ENCODE results near the gene SECTM1.

Gene SECTM1

DNA sequence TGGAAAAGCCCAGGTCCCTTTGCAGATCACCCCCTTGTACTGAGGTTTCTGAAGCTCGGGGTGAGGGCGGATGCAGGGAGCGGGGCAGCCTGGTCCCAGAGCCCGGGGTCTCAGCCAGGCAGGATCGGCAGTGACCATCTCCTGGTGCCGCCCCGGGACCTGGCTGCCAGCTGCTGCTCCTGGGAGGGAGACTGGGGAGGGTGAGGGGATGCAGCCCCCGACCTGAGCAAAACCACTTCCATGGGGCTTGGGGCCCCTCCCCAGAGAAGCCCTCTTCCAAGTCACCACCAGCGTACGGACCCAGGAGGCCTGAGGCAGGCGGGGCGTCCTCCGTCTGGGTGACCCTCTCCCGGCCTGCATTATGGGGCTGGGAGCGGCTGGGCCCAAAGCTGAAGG lies 31.0 kb downstream of the SECTM1 start:
- H3K27me3 ChIP-seq (ENCODE audit: control insufficient read depth, insufficient read depth, low read length) = no peaks in the 10 kb centered on the region
- no peak overlapping the region for H3K4me2 ChIP-seq (ENCODE audit: low read length)
- H3K4me3 ChIP-seq (ENCODE audit: low read length) = no peak overlapping the region
- H3K4me1 ChIP-seq (ENCODE audit: control insufficient read depth, insufficient read depth, low read length) = peaks cover 28% of the 10 kb centered on the region
- no peaks in the 10 kb centered on the region for H3K9me3 ChIP-seq (replicated peaks; ENCODE audit: low read length)
- H3K36me3 ChIP-seq (ENCODE audit: insufficient read depth, low read length) = no peaks in the 10 kb centered on the region
- H3K9ac ChIP-seq (ENCODE audit: low read depth, low read length) = no peak overlapping the region

DNA sequence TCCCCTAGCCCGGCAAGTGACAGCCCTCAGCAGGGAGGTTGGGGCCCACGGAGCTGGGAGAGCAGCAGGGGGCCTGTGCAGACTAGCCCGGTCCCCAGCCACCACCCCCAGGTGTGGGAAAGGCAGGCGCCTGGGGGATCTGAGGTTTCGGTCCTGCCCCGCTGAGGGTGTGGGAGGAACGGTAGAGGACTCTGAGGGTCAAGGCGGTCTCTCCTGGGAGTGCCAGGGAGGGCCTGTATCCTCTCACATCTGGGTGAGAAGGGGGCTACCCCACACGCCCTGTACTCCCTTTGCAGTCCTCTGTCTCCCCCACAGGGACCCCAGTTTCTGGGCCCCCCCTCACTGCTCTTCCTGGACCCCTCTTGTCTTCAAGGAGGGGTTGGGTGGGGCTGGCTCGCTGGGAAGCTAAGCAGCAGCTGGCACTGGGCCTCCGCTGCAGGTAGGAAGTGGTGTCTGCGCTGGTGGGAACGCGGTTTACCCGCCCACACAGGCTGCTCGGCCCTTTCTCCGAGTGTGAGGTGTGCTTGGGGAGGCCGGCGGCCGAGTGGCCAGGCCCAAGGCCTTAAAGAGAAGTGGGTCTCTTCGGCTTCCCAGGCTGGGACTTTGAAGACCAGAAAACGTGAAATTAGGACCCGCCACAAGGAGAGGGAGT lies 31.5 kb downstream of the SECTM1 start:
- peaks cover 32% of the 10 kb centered on the region for H3K4me1 ChIP-seq (ENCODE audit: control insufficient read depth, insufficient read depth, low read length)
- H3K9me3 ChIP-seq (replicated peaks; ENCODE audit: low read length) = no peaks in the 10 kb centered on the region
- no peaks in the 10 kb centered on the region for H3K36me3 ChIP-seq (ENCODE audit: insufficient read depth, low read length)
- no peak overlapping the region for H3K4me2 ChIP-seq (ENCODE audit: low read length)
- H3K27me3 ChIP-seq (ENCODE audit: control insufficient read depth, insufficient read depth, low read length) = no peaks in the 10 kb centered on the region
- H3K4me3 ChIP-seq (ENCODE audit: low read length) = no peak overlapping the region
- H3K9ac ChIP-seq (ENCODE audit: low read depth, low read length) = no peak overlapping the region

GRCh38 chr17:82301300-82301915 lies 32.2 kb downstream of the SECTM1 start:
- Histone ChIP-seq H3K4me1 (ENCODE audit: control insufficient read depth, insufficient read depth, low read length) (peaks cover 38% of the 10 kb centered on the region), H3K27me3 (ENCODE audit: control insufficient read depth, insufficient read depth, low read length) (no peaks in the 10 kb centered on the region), H3K9ac (ENCODE audit: low read depth, low read length) (peak overlapping the region; percentile 35), H3K9me3 (replicated peaks; ENCODE audit: low read length) (no peaks in the 10 kb centered on the region), H3K36me3 (ENCODE audit: insufficient read depth, low read length) (no peaks in the 10 kb centered on the region), H3K4me3 (ENCODE audit: low read length) (no peak overlapping the region), H3K4me2 (ENCODE audit: low read length) (no peak overlapping the region)

DNA sequence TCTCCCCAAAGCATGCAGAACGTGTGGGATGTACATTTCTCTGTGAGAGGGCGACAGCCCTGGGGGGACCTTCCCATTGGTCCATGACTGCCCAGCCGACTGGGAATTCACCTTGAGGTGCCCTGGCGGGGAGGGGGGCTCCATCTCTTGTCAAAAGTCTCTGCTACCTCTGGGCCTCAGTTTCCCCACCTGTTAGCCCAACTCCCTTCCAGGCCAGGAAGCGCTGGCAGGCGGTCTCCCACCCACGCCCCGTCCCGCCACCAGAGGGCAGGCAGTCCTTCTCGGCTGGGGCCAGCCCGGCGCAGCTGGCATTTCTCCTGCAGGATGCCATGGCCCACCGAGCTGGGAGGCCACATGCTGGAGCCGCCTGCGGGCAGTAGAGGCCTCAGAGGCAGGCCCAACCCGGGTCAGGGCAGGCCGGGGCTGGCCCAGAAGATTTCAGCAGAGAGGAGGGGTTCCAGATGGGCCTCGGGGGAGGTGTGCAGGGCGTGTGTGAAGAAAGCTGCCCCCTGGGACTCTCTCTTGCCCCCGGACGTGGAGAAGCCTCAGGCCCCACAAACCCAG lies 32.8 kb downstream of the SECTM1 start:
- H3K36me3 ChIP-seq (ENCODE audit: insufficient read depth, low read length) = no peaks in the 10 kb centered on the region
- H3K4me3 ChIP-seq (ENCODE audit: low read length) = no peak overlapping the region
- peak overlapping the region; percentile 35 for H3K9ac ChIP-seq (ENCODE audit: low read depth, low read length)
- no peak overlapping the region for H3K4me2 ChIP-seq (ENCODE audit: low read length)
- H3K27me3 ChIP-seq (ENCODE audit: control insufficient read depth, insufficient read depth, low read length) = no peaks in the 10 kb centered on the region
- H3K4me1 ChIP-seq (ENCODE audit: control insufficient read depth, insufficient read depth, low read length) = peaks cover 42% of the 10 kb centered on the region
- no peaks in the 10 kb centered on the region for H3K9me3 ChIP-seq (replicated peaks; ENCODE audit: low read length)

GRCh38 chr17:82300228-82300627 lies 33.3 kb downstream of the SECTM1 start:
- Histone ChIP-seq H3K9ac (ENCODE audit: low read depth, low read length) (no peak overlapping the region), H3K4me1 (ENCODE audit: control insufficient read depth, insufficient read depth, low read length) (peaks cover 42% of the 10 kb centered on the region), H3K9me3 (replicated peaks; ENCODE audit: low read length) (no peaks in the 10 kb centered on the region), H3K36me3 (ENCODE audit: insufficient read depth, low read length) (no peaks in the 10 kb centered on the region), H3K27me3 (ENCODE audit: control insufficient read depth, insufficient read depth, low read length) (no peaks in the 10 kb centered on the region), H3K4me2 (ENCODE audit: low read length) (no peak overlapping the region), H3K4me3 (ENCODE audit: low read length) (no peak overlapping the region)

DNA sequence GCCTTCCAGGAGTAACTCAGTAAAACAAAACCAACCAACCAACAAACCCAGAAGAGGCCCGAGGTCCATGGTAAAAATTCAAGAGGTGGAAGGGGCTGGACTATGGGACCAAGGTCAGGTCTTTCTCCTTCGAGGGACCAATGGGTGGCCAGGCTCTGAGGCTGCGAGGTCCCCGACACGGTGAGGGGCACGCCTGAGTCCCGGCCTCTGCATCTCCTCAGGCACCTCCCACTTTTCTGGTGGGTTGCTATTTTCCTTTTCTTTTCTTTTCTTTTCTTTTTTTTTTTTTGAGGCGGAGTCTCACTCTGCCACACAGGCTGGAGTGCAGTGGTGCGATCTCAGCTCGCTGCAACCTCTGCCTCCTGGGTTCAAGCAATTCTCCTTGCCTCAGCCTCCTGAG lies 34.1 kb downstream of the SECTM1 start:
- Histone ChIP-seq H3K27me3 (ENCODE audit: control insufficient read depth, insufficient read depth, low read length) (no peaks in the 10 kb centered on the region), H3K9me3 (replicated peaks; ENCODE audit: low read length) (no peaks in the 10 kb centered on the region), H3K36me3 (ENCODE audit: insufficient read depth, low read length) (no peaks in the 10 kb centered on the region), H3K4me1 (ENCODE audit: control insufficient read depth, insufficient read depth, low read length) (peaks cover 46% of the 10 kb centered on the region), H3K4me3 (ENCODE audit: low read length) (no peak overlapping the region), H3K4me2 (ENCODE audit: low read length) (no peak overlapping the region), H3K9ac (ENCODE audit: low read depth, low read length) (peak overlapping the region; percentile 82)

DNA sequence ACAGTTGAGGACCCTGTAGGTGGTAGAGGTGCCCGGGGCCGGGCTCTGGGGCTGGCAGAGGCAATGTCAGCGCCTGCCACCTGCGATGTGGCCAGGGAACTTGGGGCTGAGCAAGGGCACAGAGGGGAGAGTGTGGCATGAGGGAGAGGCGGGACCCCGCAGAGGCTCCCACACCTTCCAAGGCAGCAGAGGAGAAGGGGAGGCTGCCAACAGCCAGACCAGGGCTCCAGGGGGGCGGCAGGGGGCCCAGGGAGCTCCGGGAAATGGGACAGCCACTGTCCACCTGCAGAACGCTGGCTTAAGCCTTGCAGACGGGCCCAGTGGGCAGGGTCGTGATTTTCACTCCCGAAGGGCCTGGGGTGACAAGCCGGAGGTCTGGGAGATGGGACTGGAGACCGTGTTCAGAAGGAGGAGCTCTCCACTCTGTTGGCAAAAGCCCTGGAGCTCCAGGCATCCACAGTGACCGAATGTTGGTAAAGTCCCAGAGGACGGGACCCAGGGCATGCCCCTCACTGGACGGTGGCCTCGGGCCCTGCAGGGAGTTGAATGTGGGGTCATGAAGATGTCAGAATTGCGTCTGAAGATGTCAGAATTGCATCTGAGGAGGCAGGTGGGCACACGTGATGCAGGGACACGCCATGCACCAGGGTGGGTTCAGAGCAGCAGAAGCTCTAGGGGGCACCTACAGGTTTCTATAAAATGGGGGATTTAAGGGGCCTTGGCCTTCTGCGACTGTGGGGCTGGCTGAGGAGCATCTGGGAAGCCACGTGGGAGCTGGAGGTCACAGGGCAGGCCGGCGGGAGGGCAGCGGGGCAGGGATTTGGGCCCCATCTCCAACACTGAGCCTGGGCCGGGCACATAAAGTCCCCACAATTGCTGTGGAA lies 34.8 kb downstream of the SECTM1 start:
- peak overlapping the region; percentile 87 for H3K4me2 ChIP-seq (ENCODE audit: low read length)
- no peaks in the 10 kb centered on the region for H3K36me3 ChIP-seq (ENCODE audit: insufficient read depth, low read length)
- H3K9me3 ChIP-seq (replicated peaks; ENCODE audit: low read length) = no peaks in the 10 kb centered on the region
- H3K4me3 ChIP-seq (ENCODE audit: low read length) = peak overlapping the region; percentile 67
- H3K27me3 ChIP-seq (ENCODE audit: control insufficient read depth, insufficient read depth, low read length) = no peaks in the 10 kb centered on the region
- H3K9ac ChIP-seq (ENCODE audit: low read depth, low read length) = peak overlapping the region; percentile 82
- peaks cover 53% of the 10 kb centered on the region for H3K4me1 ChIP-seq (ENCODE audit: control insufficient read depth, insufficient read depth, low read length)

- Histone ChIP-seq H3K27me3 (ENCODE audit: control insufficient read depth, insufficient read depth, low read length) (no peaks in the 10 kb centered on the region), H3K36me3 (ENCODE audit: insufficient read depth, low read length) (no peaks in the 10 kb centered on the region), H3K9me3 (replicated peaks; ENCODE audit: low read length) (no peaks in the 10 kb centered on the region), H3K4me3 (ENCODE audit: low read length) (peak overlapping the region; percentile 67), H3K4me1 (ENCODE audit: control insufficient read depth, insufficient read depth, low read length) (peaks cover 57% of the 10 kb centered on the region), H3K4me2 (ENCODE audit: low read length) (peak overlapping the region; percentile 87), H3K9ac (ENCODE audit: low read depth, low read length) (peak overlapping the region; percentile 82)
These were observed 35.6 kb downstream of the SECTM1 start for GRCh38 chr17:82297714-82298537.

DNA sequence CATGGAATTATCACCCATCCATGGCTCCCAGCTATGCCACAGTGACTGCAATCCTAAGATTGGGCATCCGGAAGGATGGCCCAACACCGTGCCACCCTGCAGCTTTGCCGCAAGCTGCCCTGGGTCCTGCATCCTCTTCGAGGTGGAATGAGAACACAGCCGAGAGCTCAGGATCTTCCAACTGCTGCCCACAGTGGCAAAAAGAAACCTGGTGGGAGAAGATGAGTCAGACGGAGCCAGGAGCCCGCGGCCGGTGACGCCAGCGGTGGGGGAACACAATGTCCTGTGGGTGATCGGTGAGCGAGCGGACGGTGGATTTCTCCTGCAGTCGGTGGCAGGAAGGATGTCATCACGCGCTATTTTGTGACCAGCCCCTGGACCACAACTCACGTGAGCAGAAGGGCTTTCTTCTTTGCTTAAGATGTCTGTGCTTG lies 36.3 kb downstream of the SECTM1 start:
- Histone ChIP-seq H3K27me3 (ENCODE audit: control insufficient read depth, insufficient read depth, low read length) (no peaks in the 10 kb centered on the region), H3K36me3 (ENCODE audit: insufficient read depth, low read length) (no peaks in the 10 kb centered on the region), H3K4me1 (ENCODE audit: control insufficient read depth, insufficient read depth, low read length) (peaks cover 59% of the 10 kb centered on the region), H3K9ac (ENCODE audit: low read depth, low read length) (peak overlapping the region; percentile 82), H3K4me2 (ENCODE audit: low read length) (peak overlapping the region; percentile 87), H3K4me3 (ENCODE audit: low read length) (peak overlapping the region; percentile 67), H3K9me3 (replicated peaks; ENCODE audit: low read length) (no peaks in the 10 kb centered on the region)

- H3K4me1 ChIP-seq (ENCODE audit: control insufficient read depth, insufficient read depth, low read length) = peaks cover 64% of the 10 kb centered on the region
- no peaks in the 10 kb centered on the region for H3K27me3 ChIP-seq (ENCODE audit: control insufficient read depth, insufficient read depth, low read length)
- H3K9ac ChIP-seq (ENCODE audit: low read depth, low read length) = peak overlapping the region; percentile 82
- H3K36me3 ChIP-seq (ENCODE audit: insufficient read depth, low read length) = no peaks in the 10 kb centered on the region
- peak overlapping the region; percentile 67 for H3K4me3 ChIP-seq (ENCODE audit: low read length)
- peak overlapping the region; percentile 87 for H3K4me2 ChIP-seq (ENCODE audit: low read length)
- no peaks in the 10 kb centered on the region for H3K9me3 ChIP-seq (replicated peaks; ENCODE audit: low read length)
These were observed 36.9 kb downstream of the SECTM1 start for GRCh38 chr17:82296511-82297279.

Measured in skeletal muscle satellite cell (primary cell).